Calu3 (cell line): ENCODE measurements around the gene TDRD6. TPM values are rescaled to one million over a fixed set of nuclear protein-coding genes. Genes with fewer than 3 reads are reported as not detected.

Source experiments
- BruUV-seq: library from RNA; stranded (reverse); fragments of 400-500 nt; replicated peaks from 2 replicates; lab custom pipeline; 2021; lab: Mats Ljungman, UMichigan
- CTCF ChIA-PET: fragments of 300-600 bp; sonication (Branson Sonifier 250); formaldehyde crosslinking; loops from one replicate; lab custom pipeline; 2022; ENCODE audit warnings: antibody characterized with exemption; lab: Charles Lee
- DNase-seq: peaks from one replicate; pipeline ENCODE4 v3.0.0; 2022
- H3K27ac Mint-ChIP-seq: one replicate; pipeline ENCODE4 v1.8.0; 2022; ENCODE audit warnings: mixed read lengths; ENCODE audit not compliant: unreplicated experiment
- H3K27me3 Mint-ChIP-seq: one replicate; pipeline ENCODE4 v1.8.0; 2022; ENCODE audit warnings: mixed read lengths; ENCODE audit not compliant: unreplicated experiment
- H3K36me3 Mint-ChIP-seq: one replicate; pipeline ENCODE4 v1.8.0; 2022; ENCODE audit warnings: mild to moderate bottlenecking, moderate library complexity, mixed read lengths; ENCODE audit not compliant: insufficient read depth, unreplicated experiment
- H3K4me1 Mint-ChIP-seq: one replicate; pipeline ENCODE4 v1.8.0; 2022; ENCODE audit warnings: mild to moderate bottlenecking, low read depth, mixed read lengths; ENCODE audit not compliant: unreplicated experiment
- H3K4me3 Mint-ChIP-seq: one replicate; pipeline ENCODE4 v1.8.0; 2022; ENCODE audit warnings: mild to moderate bottlenecking, low read depth, moderate library complexity, mixed read lengths; ENCODE audit not compliant: unreplicated experiment
- H3K9me3 Mint-ChIP-seq: one replicate; pipeline ENCODE4 v1.8.0; 2022; ENCODE audit warnings: low read depth, mixed read lengths; ENCODE audit not compliant: unreplicated experiment
- CTCF ChIP-seq: fragments of 200-600 bp; IDR thresholded peaks from one replicate; pipeline ENCODE4 v1.8.0; 2022; ENCODE audit warnings: antibody characterized with exemption; ENCODE audit not compliant: unreplicated experiment
- intact Hi-C: fragments of 100-400 bp; cut with micrococcal nuclease; formaldehyde crosslinking; loops from one replicate; pipeline ENCODE4 v1.10.0; 2022; ENCODE audit not compliant: unreplicated experiment
- total RNA-seq: library from RNA; stranded (reverse); gene quantifications from 2 replicates; pipeline ENCODE4 v1.2.3, GENCODE V29; 2022

Gene TDRD6
- total RNA-seq, 1 experiment from 2014 or later, result 0.07 TPM

DNA sequence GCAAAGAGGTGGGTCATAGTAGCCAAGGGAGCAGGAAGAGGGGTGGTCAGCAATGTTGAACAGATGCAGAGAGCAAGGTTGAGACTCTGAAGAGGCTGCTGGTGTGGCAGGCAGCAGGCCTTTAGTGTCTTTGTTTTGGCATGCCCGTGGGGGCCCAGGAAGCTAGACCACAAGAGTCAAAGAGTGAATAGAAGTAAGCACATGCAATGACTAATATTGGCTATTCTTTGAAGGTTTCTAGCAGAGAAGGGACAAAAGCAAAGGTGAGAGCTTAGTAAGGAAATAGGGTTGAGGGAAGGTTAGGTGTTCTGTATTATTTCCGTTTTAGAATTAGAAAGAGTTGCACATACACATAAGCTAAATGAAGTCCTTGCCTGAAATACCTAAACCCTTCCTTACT, 18.8 kb downstream of the TDRD6 start:
- no peak for DNase-seq
- CTCF ChIA-PET, result no interaction called here
- H3K27me3 Mint-ChIP-seq, result no peaks in the 10 kb centered on the region
- H3K4me1 Mint-ChIP-seq, result no peaks in the 10 kb centered on the region
- H3K27ac Mint-ChIP-seq, result no peak overlapping the region
- no peaks in the 10 kb centered on the region for H3K36me3 Mint-ChIP-seq
- TF ChIP-seq CTCF, result no peak
- no peaks in the 10 kb centered on the region for H3K9me3 Mint-ChIP-seq
- BruUV-seq, result no TSS peak
- no peak overlapping the region for H3K4me3 Mint-ChIP-seq
- intact Hi-C loops, result no loop called here

GRCh38 chr6:46711491-46711890, 23.8 kb downstream of the TDRD6 start:
- no peaks in the 10 kb centered on the region for H3K27me3 Mint-ChIP-seq
- H3K36me3 Mint-ChIP-seq, result no peaks in the 10 kb centered on the region
- no peak for DNase-seq
- no peak overlapping the region for H3K27ac Mint-ChIP-seq
- no TSS peak for BruUV-seq
- no peak for TF ChIP-seq CTCF
- no peaks in the 10 kb centered on the region for H3K9me3 Mint-ChIP-seq
- intact Hi-C loops, result no loop called here
- CTCF ChIA-PET, result no interaction called here
- no peak overlapping the region for H3K4me3 Mint-ChIP-seq
- peaks cover 16% of the 10 kb centered on the region for H3K4me1 Mint-ChIP-seq

DNA sequence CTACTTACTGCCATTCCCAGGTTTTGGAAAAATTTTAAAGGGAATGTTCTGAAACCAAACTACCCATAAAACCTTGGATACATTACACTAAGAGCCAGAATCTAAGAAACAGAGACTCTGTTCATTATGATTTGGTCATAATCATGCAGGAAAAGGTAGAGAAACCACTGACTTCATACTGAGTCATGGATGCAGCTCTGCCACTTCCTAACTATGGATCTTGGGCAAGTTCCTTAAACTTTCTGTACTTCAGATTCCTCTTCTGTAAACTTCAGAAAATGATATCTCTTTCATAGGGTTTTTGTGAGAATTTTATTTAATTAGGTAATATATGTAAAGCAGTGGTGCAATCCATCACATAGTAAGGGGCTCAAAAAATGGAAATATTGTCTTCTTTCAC, 27.5 kb downstream of the TDRD6 start:
- H3K36me3 Mint-ChIP-seq, result no peaks in the 10 kb centered on the region
- CTCF ChIA-PET, result no interaction called here
- no TSS peak for BruUV-seq
- no peak for DNase-seq
- no peak overlapping the region for H3K27ac Mint-ChIP-seq
- intact Hi-C loops, result loop anchor here (5.0 kb wide), 1 partner anchor 117 kb away; no protein-coding TSS in a partner anchor
- H3K9me3 Mint-ChIP-seq, result no peaks in the 10 kb centered on the region
- peaks cover 44% of the 10 kb centered on the region for H3K4me1 Mint-ChIP-seq
- no peak overlapping the region for H3K4me3 Mint-ChIP-seq
- no peak for TF ChIP-seq CTCF
- no peaks in the 10 kb centered on the region for H3K27me3 Mint-ChIP-seq

- CTCF ChIA-PET, result interaction anchor here (0.5 to 1.4 kb wide), 5 partner anchors 14 to 264 kb away, joined by 3 to 5 read pairs (median 4); no protein-coding TSS in a partner anchor
- DNase-seq, result peak; percentile 63
- intact Hi-C loops, result loop anchor here (5.0 kb wide), 1 partner anchor 113 kb away; no protein-coding TSS in a partner anchor
- no TSS peak for BruUV-seq
- no peak overlapping the region for H3K4me3 Mint-ChIP-seq
- no peak overlapping the region for H3K27ac Mint-ChIP-seq
- no peak for TF ChIP-seq CTCF
- no peaks in the 10 kb centered on the region for H3K27me3 Mint-ChIP-seq
- H3K4me1 Mint-ChIP-seq, result peaks cover 44% of the 10 kb centered on the region
- H3K9me3 Mint-ChIP-seq, result no peaks in the 10 kb centered on the region
- no peaks in the 10 kb centered on the region for H3K36me3 Mint-ChIP-seq
These were observed 31.4 kb downstream of the TDRD6 start for GRCh38 chr6:46719099-46719498.
